SK-N-MC (cell line): ENCODE data around the gene ZFYVE16.

ENCODE experiments used
- EZH2 ChIP-seq: fragments of 200-600 bp; sonication (generic); IDR thresholded peaks from one replicate; pipeline ENCODE4 v1.6.1; 2017; ENCODE audit warnings: antibody characterized with exemption
- FOXP2 ChIP-seq: optimal IDR thresholded peaks from 2 replicates; pipeline ENCODE3; 2011; ENCODE audit warnings: mild to moderate bottlenecking, moderate library complexity; ENCODE audit not compliant: insufficient read depth; ENCODE audit errors: extremely low read length, control extremely low read depth
- POLR2AphosphoS5 ChIP-seq: IDR thresholded peaks from 2 replicates; pipeline ENCODE4 v1.6.1; 2012; ENCODE audit warnings: mild to moderate bottlenecking, low read depth, low read length, borderline replicate concordance

GRCh38 chr5:80360914-80361444 is 46.9 kb upstream of the ZFYVE16 start:
- TF ChIP-seq EZH2, result no peak
- no peak for TF ChIP-seq POLR2AphosphoS5
- TF ChIP-seq FOXP2, result no peak
